ENCODE data around the gene IFITM5. TPM values are rescaled to one million over a fixed set of nuclear protein-coding genes. Genes with fewer than 3 reads are reported as not detected.

Gene IFITM5
- 0.13 TPM for polyA plus RNA-seq (2013)

DNA sequence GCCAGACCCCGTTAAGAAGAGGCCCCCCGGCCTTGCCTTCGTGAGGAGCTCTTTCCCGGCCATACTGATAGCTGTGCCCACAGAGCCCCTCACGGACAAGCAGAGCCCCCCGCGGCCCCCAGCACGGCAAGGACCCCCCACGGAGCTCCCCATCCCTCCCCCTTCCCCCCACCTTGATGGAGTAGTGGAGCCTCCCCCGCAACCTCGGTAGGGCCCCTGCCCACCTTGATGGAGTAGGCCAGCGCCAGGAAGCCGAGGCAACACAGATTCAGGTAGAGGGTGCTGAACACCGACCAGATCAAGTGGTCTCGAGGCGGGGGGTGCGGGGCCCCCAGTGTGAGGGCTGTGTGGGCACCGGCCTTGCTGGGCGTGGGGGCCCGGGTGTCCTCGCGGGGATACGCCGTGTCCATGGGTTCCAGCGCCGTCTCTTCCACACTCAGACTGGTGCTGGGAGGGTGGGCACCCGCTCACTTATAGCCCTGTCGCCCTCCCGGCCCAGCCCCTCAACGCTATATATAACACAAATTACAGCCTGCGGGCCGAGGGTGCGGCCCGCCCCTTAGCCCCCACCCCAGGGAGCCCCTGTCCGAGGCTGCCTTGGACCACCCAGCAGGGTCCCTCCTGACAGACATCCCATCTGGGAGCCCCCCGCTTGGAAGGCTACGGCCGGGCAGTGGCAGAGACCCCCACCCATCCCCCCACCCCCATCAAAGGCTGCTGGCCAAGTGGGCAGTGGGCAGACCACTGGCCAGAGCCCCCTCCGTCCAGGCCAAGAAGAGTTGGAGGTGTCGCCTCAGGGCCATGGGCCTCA is at the start of gene IFITM5:
Gene IFITM5, minus strand, starts transcription at position 446 of the 811 bp plus-strand sequence. Its CDS starts 36 bp downstream, at position 410.
- ChIA-PET POLR2A (no interaction called here), CTCF (interaction anchor here (0.6 to 2.8 kb wide), 11 partner anchors 10 to 150 kb away, joined by 3 to 11 read pairs (median 3); no protein-coding TSS in a partner anchor)
- H3K9me3 ChIP-seq (ENCODE audit: control extremely low read depth in 1 of 5, control insufficient read depth in 4 of 5, insufficient read depth in 2 of 5, low read depth in 1 of 5, low read length in 4 of 5): no peaks in the 10 kb centered on the region
- H3K4me3 ChIP-seq (ENCODE audit: control insufficient read depth in 1 of 7, extremely low read depth in 1 of 7, insufficient read depth in 4 of 7, low read depth in 2 of 7, low read length in 6 of 7): no peak within 1 kb of the TSS
- peaks cover 0 to 5% (median 0%) of the 10 kb centered on the region in 4 experiments for H3K36me3 ChIP-seq (ENCODE audit: control insufficient read depth in 4 of 4, insufficient read depth in 4 of 4, low read length in 3 of 4)
- peaks cover 0 to 8% (median 3%) of the 10 kb centered on the region in 4 experiments for H3K4me1 ChIP-seq (ENCODE audit: control extremely low read depth in 1 of 4, control insufficient read depth in 4 of 4, insufficient read depth in 4 of 4, low read length in 3 of 4)
- 77% methylated on average over 19 of the region's 40 CpGs for WGBS (ENCODE audit: insufficient coverage)
- H3K27ac ChIP-seq (ENCODE audit: insufficient read depth in 1 of 2, low read depth in 1 of 2, low read length in 2 of 2, poor library complexity in 1 of 2, severe bottlenecking in 2 of 2): no peak within 1 kb of the TSS
- DNase-seq: no peak
- H3K27me3 ChIP-seq (replicated peaks in 2 of 5; ENCODE audit: control insufficient read depth in 4 of 5, insufficient read depth in 5 of 5, low read length in 4 of 5): peaks cover 0 to 33% (median 0%) of the 10 kb centered on the region in 5 experiments

DNA sequence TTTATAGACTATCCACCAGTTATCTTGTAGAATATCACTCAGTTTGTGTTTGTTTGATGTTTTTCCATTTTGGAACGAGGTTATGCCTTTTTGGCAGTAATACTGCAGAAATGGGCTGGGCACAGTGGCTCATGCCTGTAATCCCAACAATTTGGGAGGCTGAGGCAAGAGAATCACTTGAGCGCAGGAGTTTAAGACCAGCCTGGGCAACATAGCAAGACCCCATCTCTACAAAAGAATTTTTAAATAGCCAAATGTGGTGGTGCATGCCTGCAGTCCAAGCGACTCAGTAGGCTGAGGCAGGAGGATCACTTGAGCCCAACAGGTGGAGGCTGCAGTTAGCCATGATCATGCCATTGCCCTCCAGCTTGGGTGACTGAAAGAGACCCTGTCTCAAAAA is 47.2 kb upstream of the IFITM5 start:
- DNase-seq: no peak
- Histone ChIP-seq H3K9me3 (ENCODE audit: control extremely low read depth in 1 of 5, control insufficient read depth in 4 of 5, insufficient read depth in 2 of 5, low read depth in 1 of 5, low read length in 4 of 5) (no peaks in the 10 kb centered on the region), H3K36me3 (ENCODE audit: control insufficient read depth in 4 of 4, insufficient read depth in 4 of 4, low read length in 3 of 4) (no peaks in the 10 kb centered on the region), H3K4me1 (ENCODE audit: control extremely low read depth in 1 of 4, control insufficient read depth in 4 of 4, insufficient read depth in 4 of 4, low read length in 3 of 4) (peaks cover 0 to 27% (median 14%) of the 10 kb centered on the region in 4 experiments), H3K27ac (ENCODE audit: insufficient read depth in 1 of 2, low read depth in 1 of 2, low read length in 2 of 2, poor library complexity in 1 of 2, severe bottlenecking in 2 of 2) (no peak overlapping the region), H3K27me3 (replicated peaks in 2 of 5; ENCODE audit: control insufficient read depth in 4 of 5, insufficient read depth in 5 of 5, low read length in 4 of 5) (no peaks in the 10 kb centered on the region), H3K4me3 (ENCODE audit: control insufficient read depth in 1 of 7, extremely low read depth in 1 of 7, insufficient read depth in 4 of 7, low read depth in 2 of 7, low read length in 6 of 7) (no peak overlapping the region)
- CTCF ChIA-PET: interaction anchor here (1.0 to 2.4 kb wide), 3 partner anchors 9 to 24 kb away, joined by 3 to 6 read pairs (median 3); no protein-coding TSS in a partner anchor
- POLR2A ChIA-PET: no interaction called here
- WGBS (ENCODE audit: insufficient coverage): 100% methylated on average over 3 of the region's 3 CpGs

DNA sequence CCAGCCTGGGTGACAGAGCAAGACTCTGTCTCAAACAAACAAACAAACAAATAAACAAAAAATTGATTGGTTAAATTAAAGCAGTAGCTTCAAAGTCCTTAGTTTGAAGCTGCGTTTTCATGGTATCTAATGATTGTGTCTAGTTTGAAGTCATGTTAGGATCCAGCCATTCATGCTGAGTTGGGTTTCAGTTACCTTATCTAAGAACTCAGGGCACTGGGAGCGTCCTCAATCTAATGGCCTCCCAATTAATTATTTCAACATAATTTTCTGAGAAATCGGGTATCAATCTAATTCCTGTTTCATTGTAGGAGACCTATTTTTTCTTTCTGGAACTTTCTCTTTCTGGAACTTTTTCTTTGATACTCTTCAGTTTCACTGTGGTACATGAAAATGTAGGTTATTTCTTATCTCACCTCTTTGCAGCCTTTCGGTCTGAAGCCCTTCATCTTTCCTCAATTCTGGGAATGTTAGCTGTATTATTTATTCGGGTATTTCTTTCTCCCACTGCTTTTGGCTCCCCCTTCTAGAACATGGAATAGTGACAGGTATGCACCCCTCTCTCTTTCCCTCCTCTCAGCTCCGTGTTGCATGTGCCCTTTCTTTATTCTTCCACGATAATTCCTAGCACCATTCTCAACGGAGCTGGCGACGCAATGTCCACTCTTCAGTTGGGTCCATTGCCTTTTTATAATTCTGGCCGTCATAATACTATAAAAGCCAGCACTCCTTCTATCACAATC is 45.7 kb upstream of the IFITM5 start:
- Histone ChIP-seq H3K36me3 (ENCODE audit: control insufficient read depth in 4 of 4, insufficient read depth in 4 of 4, low read length in 3 of 4) (no peaks in the 10 kb centered on the region), H3K4me3 (ENCODE audit: control insufficient read depth in 1 of 7, extremely low read depth in 1 of 7, insufficient read depth in 4 of 7, low read depth in 2 of 7, low read length in 6 of 7) (no peak overlapping the region), H3K27me3 (replicated peaks in 2 of 5; ENCODE audit: control insufficient read depth in 4 of 5, insufficient read depth in 5 of 5, low read length in 4 of 5) (no peaks in the 10 kb centered on the region), H3K9me3 (ENCODE audit: control extremely low read depth in 1 of 5, control insufficient read depth in 4 of 5, insufficient read depth in 2 of 5, low read depth in 1 of 5, low read length in 4 of 5) (no peaks in the 10 kb centered on the region), H3K4me1 (ENCODE audit: control extremely low read depth in 1 of 4, control insufficient read depth in 4 of 4, insufficient read depth in 4 of 4, low read length in 3 of 4) (peaks cover 0 to 15% (median 2%) of the 10 kb centered on the region in 4 experiments), H3K27ac (ENCODE audit: insufficient read depth in 1 of 2, low read depth in 1 of 2, low read length in 2 of 2, poor library complexity in 1 of 2, severe bottlenecking in 2 of 2) (no peak overlapping the region)
- DNase-seq: no peak
- CTCF ChIA-PET: interaction anchor here (1.5 to 2.4 kb wide), 3 partner anchors 9 to 36 kb away, joined by 3 to 6 read pairs (median 3); no protein-coding TSS in a partner anchor
- WGBS (ENCODE audit: insufficient coverage): 96% methylated on average over 8 of the region's 11 CpGs
- POLR2A ChIA-PET: no interaction called here

DNA sequence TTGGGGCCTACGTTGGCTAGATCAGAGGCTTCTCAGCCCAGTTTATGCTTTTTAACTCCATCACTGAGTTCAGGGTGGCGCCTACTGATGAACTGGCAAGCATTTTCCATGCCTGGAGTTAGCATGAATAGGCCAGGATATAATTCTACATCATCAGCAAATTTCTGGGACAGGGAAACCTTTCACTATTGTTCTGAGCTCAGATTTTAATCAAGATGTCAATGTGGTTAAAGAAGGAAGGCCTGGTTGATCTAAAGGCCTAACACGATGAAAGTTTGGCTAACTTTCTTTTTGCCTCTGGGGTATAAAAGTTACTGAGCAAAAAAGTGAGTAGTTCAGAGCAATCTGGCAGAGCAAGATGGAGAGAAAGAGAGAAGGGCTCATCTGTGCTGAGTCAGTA is 43.0 kb upstream of the IFITM5 start:
- Histone ChIP-seq H3K27me3 (replicated peaks in 2 of 5; ENCODE audit: control insufficient read depth in 4 of 5, insufficient read depth in 5 of 5, low read length in 4 of 5) (no peaks in the 10 kb centered on the region), H3K36me3 (ENCODE audit: control insufficient read depth in 4 of 4, insufficient read depth in 4 of 4, low read length in 3 of 4) (no peaks in the 10 kb centered on the region), H3K9me3 (ENCODE audit: control extremely low read depth in 1 of 5, control insufficient read depth in 4 of 5, insufficient read depth in 2 of 5, low read depth in 1 of 5, low read length in 4 of 5) (no peaks in the 10 kb centered on the region), H3K27ac (ENCODE audit: insufficient read depth in 1 of 2, low read depth in 1 of 2, low read length in 2 of 2, poor library complexity in 1 of 2, severe bottlenecking in 2 of 2) (no peak overlapping the region), H3K4me3 (ENCODE audit: control insufficient read depth in 1 of 7, extremely low read depth in 1 of 7, insufficient read depth in 4 of 7, low read depth in 2 of 7, low read length in 6 of 7) (no peak overlapping the region), H3K4me1 (ENCODE audit: control extremely low read depth in 1 of 4, control insufficient read depth in 4 of 4, insufficient read depth in 4 of 4, low read length in 3 of 4) (peaks cover 0 to 9% (median 2%) of the 10 kb centered on the region in 4 experiments)
- no peak for DNase-seq
- CTCF ChIA-PET: interaction anchor here (0.6 kb wide), 1 partner anchor 67 kb away, joined by 4 read pairs; no protein-coding TSS in a partner anchor
- POLR2A ChIA-PET: no interaction called here
- WGBS (ENCODE audit: insufficient coverage): 67% methylated on average over 3 of the region's 3 CpGs

DNA sequence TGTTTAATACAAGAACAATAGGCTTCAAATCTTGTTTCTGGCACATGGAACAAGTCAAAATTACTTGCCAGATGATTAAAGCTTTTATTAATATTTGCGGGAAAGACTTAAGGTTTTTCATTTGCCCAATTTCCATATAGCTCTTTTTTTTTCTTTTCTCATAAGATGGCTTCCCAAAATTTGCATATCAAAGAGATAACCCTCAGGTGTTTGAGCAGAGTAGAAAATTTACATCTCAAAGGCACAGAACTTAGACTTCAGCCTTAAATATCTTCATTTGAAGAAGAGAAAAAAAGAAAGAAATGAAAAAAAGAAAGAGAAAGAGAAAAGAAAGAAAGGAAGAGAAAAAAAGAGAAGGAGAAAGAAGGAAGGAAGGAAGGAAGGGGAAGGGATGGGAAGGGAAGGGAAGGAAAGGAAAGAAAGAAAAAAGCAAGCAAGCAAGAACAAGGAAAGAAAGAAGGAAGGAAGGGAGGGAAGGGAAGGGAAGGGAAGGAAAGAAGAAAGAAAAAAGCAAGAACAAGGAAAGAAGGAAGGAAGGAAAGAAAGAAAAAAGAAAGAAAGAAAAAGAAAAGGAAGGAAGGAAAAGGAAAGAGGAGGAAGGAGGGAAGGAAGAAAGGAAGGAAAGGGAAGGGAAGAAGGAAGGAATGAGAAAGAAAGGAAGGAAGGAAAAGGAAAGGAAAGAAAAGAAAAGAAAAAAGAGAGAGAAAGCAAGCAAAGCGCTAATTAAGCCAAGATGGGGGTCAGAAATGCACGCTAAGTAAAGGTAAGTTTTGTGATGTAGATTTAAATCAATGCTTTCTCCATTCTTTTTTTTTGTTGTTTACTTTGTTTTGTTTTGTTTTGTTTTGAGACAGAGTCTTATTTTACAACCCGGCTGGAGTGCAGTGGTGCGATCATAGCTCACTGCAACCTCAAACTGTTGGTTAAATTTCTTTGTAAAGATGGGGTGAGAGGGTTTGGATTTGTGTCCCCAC is 41.5 kb upstream of the IFITM5 start:
- ChIA-PET POLR2A (interaction anchor here (0.6 kb wide), 1 partner anchor 14 kb away, joined by 3 read pairs; no protein-coding TSS in a partner anchor), CTCF (interaction anchor here (1.0 to 2.7 kb wide), 7 partner anchors 8 to 24 kb away, joined by 3 to 16 read pairs (median 4); no protein-coding TSS in a partner anchor)
- Histone ChIP-seq H3K27me3 (replicated peaks in 2 of 5; ENCODE audit: control insufficient read depth in 4 of 5, insufficient read depth in 5 of 5, low read length in 4 of 5) (no peaks in the 10 kb centered on the region), H3K36me3 (ENCODE audit: control insufficient read depth in 4 of 4, insufficient read depth in 4 of 4, low read length in 3 of 4) (no peaks in the 10 kb centered on the region), H3K9me3 (ENCODE audit: control extremely low read depth in 1 of 5, control insufficient read depth in 4 of 5, insufficient read depth in 2 of 5, low read depth in 1 of 5, low read length in 4 of 5) (no peaks in the 10 kb centered on the region), H3K27ac (ENCODE audit: insufficient read depth in 1 of 2, low read depth in 1 of 2, low read length in 2 of 2, poor library complexity in 1 of 2, severe bottlenecking in 2 of 2) (no peak overlapping the region), H3K4me1 (ENCODE audit: control extremely low read depth in 1 of 4, control insufficient read depth in 4 of 4, insufficient read depth in 4 of 4, low read length in 3 of 4) (peaks cover 8 to 23% (median 15%) of the 10 kb centered on the region in 4 experiments), H3K4me3 (ENCODE audit: control insufficient read depth in 1 of 7, extremely low read depth in 1 of 7, insufficient read depth in 4 of 7, low read depth in 2 of 7, low read length in 6 of 7) (no peak overlapping the region)
- 80% methylated on average over 1 of the region's 5 CpGs for WGBS (ENCODE audit: insufficient coverage)
- no peak for DNase-seq

DNA sequence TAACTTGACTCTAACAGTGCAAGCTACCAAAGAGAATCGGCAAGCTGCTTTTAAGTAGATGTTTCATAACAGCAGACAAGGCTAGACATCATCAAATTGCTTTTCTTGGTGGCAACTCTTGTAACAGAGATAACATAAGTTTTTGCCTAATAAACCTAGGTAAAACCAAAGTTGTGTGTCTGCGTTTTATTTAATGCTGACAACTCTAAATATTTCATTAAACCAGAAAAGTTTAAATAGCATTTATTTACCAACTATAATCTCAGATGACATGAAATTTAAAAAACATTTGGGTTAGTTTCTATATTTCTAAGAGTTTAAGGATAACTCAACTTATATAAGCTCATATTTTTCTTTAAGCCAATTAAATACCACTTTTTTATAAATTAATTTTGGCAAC is 40.6 kb upstream of the IFITM5 start:
- H3K9me3 ChIP-seq (ENCODE audit: control extremely low read depth in 1 of 5, control insufficient read depth in 4 of 5, insufficient read depth in 2 of 5, low read depth in 1 of 5, low read length in 4 of 5): no peaks in the 10 kb centered on the region
- no peak overlapping the region for H3K4me3 ChIP-seq (ENCODE audit: control insufficient read depth in 1 of 7, extremely low read depth in 1 of 7, insufficient read depth in 4 of 7, low read depth in 2 of 7, low read length in 6 of 7)
- no peaks in the 10 kb centered on the region for H3K27me3 ChIP-seq (replicated peaks in 2 of 5; ENCODE audit: control insufficient read depth in 4 of 5, insufficient read depth in 5 of 5, low read length in 4 of 5)
- ChIA-PET POLR2A (no interaction called here), CTCF (interaction anchor here (0.9 to 3.1 kb wide), 8 partner anchors 9 to 30 kb away, joined by 3 to 16 read pairs (median 4); no protein-coding TSS in a partner anchor)
- DNase-seq: no peak
- H3K4me1 ChIP-seq (ENCODE audit: control extremely low read depth in 1 of 4, control insufficient read depth in 4 of 4, insufficient read depth in 4 of 4, low read length in 3 of 4): peaks cover 8 to 30% (median 22%) of the 10 kb centered on the region in 4 experiments
- no peak overlapping the region for H3K27ac ChIP-seq (ENCODE audit: insufficient read depth in 1 of 2, low read depth in 1 of 2, low read length in 2 of 2, poor library complexity in 1 of 2, severe bottlenecking in 2 of 2)
- H3K36me3 ChIP-seq (ENCODE audit: control insufficient read depth in 4 of 4, insufficient read depth in 4 of 4, low read length in 3 of 4): no peaks in the 10 kb centered on the region
- no CpG with 5 or more reads among the region's 2 CpGs for WGBS (ENCODE audit: insufficient coverage)

Data from common myeloid progenitor, CD34-positive (primary cell).